OCI-LY1 (cell line): ENCODE data around the gene RAPGEF5.

Experiments
- CTCF ChIP-seq: fragments of 200-600 bp; sonication (generic), shearing (Covaris generic); IDR thresholded peaks from 2 replicates; pipeline ENCODE4 v1.5.1; 2017; ENCODE audit warnings: mild to moderate bottlenecking, antibody characterized with exemption, low read length, moderate library complexity, mixed read lengths
- EZH2 ChIP-seq: fragments of 200-600 bp; sonication (generic), shearing (Covaris generic); IDR thresholded peaks from 2 replicates; pipeline ENCODE4 v1.8.0; 2017; ENCODE audit warnings: borderline replicate concordance, mixed run types, mild to moderate bottlenecking, antibody characterized with exemption, low read length, moderate library complexity, mixed read lengths

GRCh38 chr7:22389892-22390291 lies 32.9 kb upstream of the RAPGEF5 start:
- TF ChIP-seq EZH2 = no peak
- TF ChIP-seq CTCF = no peak
